PC-3 (cell line): ENCODE results near the gene P2RX6. TPM values are rescaled to one million over a fixed set of nuclear protein-coding genes. Genes with fewer than 3 reads are reported as not detected.

ENCODE experiments used
- ATAC-seq: fragments of 200-7000 bp; cut with Tn5 transposase; 2 replicates; pipeline ENCODE4 v1.9.1; 2020; ENCODE audit warnings: mild to moderate bottlenecking, moderate library complexity
- BruUV-seq: library from RNA; stranded (reverse); fragments of 400-500 nt; replicated peaks from 2 replicates; lab custom pipeline; 2021; lab: Mats Ljungman, UMichigan
- CTCF ChIA-PET: fragments of 300-600 bp; sonication (Branson Sonifier 250); formaldehyde crosslinking; loops from one replicate; lab custom pipeline; 2022; ENCODE audit warnings: antibody characterized with exemption; lab: Charles Lee
- POLR2A ChIA-PET: fragments of 300-600 bp; sonication (Branson Sonifier 250); formaldehyde crosslinking; loops from one replicate; lab custom pipeline; 2022; ENCODE audit warnings: antibody characterized with exemption; ENCODE audit not compliant: unreplicated experiment; lab: Charles Lee
- DNase-seq: peaks from one replicate; pipeline ENCODE4 v3.0.0-alpha.2; 2015
- H2AFZ ChIP-seq: fragments of 300-600 bp; sonication (generic); 2 replicates; pipeline ENCODE4 v1.6.0; 2016; ENCODE audit warnings: antibody characterized with exemption, low read length
- H3F3A ChIP-seq: fragments of 300-600 bp; sonication (generic); one replicate; pipeline ENCODE4 v1.6.0; 2017; ENCODE audit warnings: antibody characterized with exemption, low read length, control low read depth, mild to moderate bottlenecking; ENCODE audit not compliant: unreplicated experiment
- H3K27ac ChIP-seq: fragments of 300-600 bp; sonication (generic); 2 replicates; pipeline ENCODE4 v1.5.1; 2016; ENCODE audit warnings: mild to moderate bottlenecking, low read length
- H3K27me3 ChIP-seq: fragments of 300-600 bp; sonication (generic); 2 replicates; pipeline ENCODE4 v1.6.1; 2016; ENCODE audit warnings: low read length, mixed read lengths
- H3K36me3 ChIP-seq: fragments of 300-600 bp; sonication (generic); 2 replicates; pipeline ENCODE4 v1.6.1; 2016; ENCODE audit warnings: low read depth, mixed run types, low read length, mixed read lengths
- H3K4me1 ChIP-seq: fragments of 300-600 bp; sonication (generic); 2 replicates; pipeline ENCODE4 v1.5.1; 2016; ENCODE audit warnings: low read length; ENCODE audit not compliant: insufficient read depth
- H3K4me2 ChIP-seq: fragments of 300-600 bp; sonication (generic); 2 replicates; pipeline ENCODE4 v1.6.0; 2016; ENCODE audit warnings: low read length
- H3K4me3 ChIP-seq: fragments of 300-600 bp; sonication (generic); 2 replicates; pipeline ENCODE4 v1.5.1; 2016; ENCODE audit warnings: mild to moderate bottlenecking, low read length, mixed read lengths
- H3K79me2 ChIP-seq: fragments of 300-600 bp; sonication (generic); 2 replicates; pipeline ENCODE4 v1.6.1; 2017; ENCODE audit warnings: low read length, mixed read lengths
- H3K9ac ChIP-seq: fragments of 300-600 bp; sonication (generic); 2 replicates; pipeline ENCODE4 v1.6.0; 2016; ENCODE audit warnings: mild to moderate bottlenecking, low read length
- H3K9me2 ChIP-seq: fragments of 300-600 bp; sonication (generic); replicated peaks from 2 replicates; pipeline ENCODE4 v1.6.1; 2016; ENCODE audit warnings: mixed run types, low read length, mixed read lengths
- H3K9me3 ChIP-seq: fragments of 300-600 bp; sonication (generic); 2 replicates; pipeline ENCODE4 v1.6.1; 2016; ENCODE audit warnings: low read length, mixed read lengths
- H4K20me1 ChIP-seq: fragments of 300-600 bp; sonication (generic); 2 replicates; pipeline ENCODE4 v1.6.1; 2016; ENCODE audit warnings: low read length, mixed read lengths
- CTCF ChIP-seq: fragments of 300-600 bp; sonication (generic); conservative IDR thresholded peaks from 2 replicates; pipeline ENCODE4 v1.5.1; 2017; ENCODE audit warnings: antibody characterized with exemption, low read depth, mild to moderate bottlenecking, low read length
- EZH2 ChIP-seq: fragments of 300-600 bp; sonication (generic); IDR thresholded peaks from one replicate; pipeline ENCODE4 v1.6.1; 2017; ENCODE audit warnings: antibody characterized with exemption, mild to moderate bottlenecking, low read length; ENCODE audit not compliant: unreplicated experiment
- EZH2phosphoT487 ChIP-seq: fragments of 300-600 bp; sonication (generic); IDR thresholded peaks from 2 replicates; pipeline ENCODE4 v1.6.1; 2018; ENCODE audit warnings: mild to moderate bottlenecking, antibody characterized with exemption, low read length, borderline replicate concordance
- intact Hi-C: fragments of 100-400 bp; cut with micrococcal nuclease; formaldehyde crosslinking; loops from 2 replicates; pipeline ENCODE4 v1.9.0; 2023
- total RNA-seq: library from RNA; depleted of rRNA; stranded (reverse); fragments of >200 nt; gene quantifications from 2 replicates; pipeline ENCODE4 v1.2.3, GENCODE V29; 2014

The P2RX6 gene
- total RNA-seq, 1 experiment from 2014 or later, result 1.1 TPM

- Histone ChIP-seq H3K9me3 (no peaks in the 10 kb centered on the region), H3K4me1 (no peaks in the 10 kb centered on the region), H3K79me2 (no peaks in the 10 kb centered on the region), H3K27me3 (no peaks in the 10 kb centered on the region), H3K9ac (no peak within 1 kb of the TSS), H3K36me3 (no peaks in the 10 kb centered on the region), H3K27ac (no peak within 1 kb of the TSS), H3F3A (no peaks in the 10 kb centered on the region), H2AFZ (no peak within 1 kb of the TSS), H3K4me3 (no peak within 1 kb of the TSS), H3K4me2 (no peak within 1 kb of the TSS), H3K9me2 (no peaks in the 10 kb centered on the region), H4K20me1 (no peaks in the 10 kb centered on the region)
- DNase-seq, result no peak
- intact Hi-C loops, result no loop called here
- TF ChIP-seq EZH2phosphoT487 (no peak), EZH2 (no peak), CTCF (no peak)
- ATAC-seq, result no peak
- no TSS peak for BruUV-seq
- CTCF ChIA-PET, result no interaction called here
- POLR2A ChIA-PET, result no interaction called here
Observed at GRCh38 chr22:20966883-20967696, 47.9 kb upstream of the P2RX6 start, which contains the start of gene AIFM3. Gene AIFM3 (plus strand): TSS chr22:20967255. CDS start chr22:20967945, 690 bp downstream.

GRCh38 chr22:20967697-20968211 is 47.2 kb upstream of the P2RX6 start:
- Histone ChIP-seq H3K9me3 (no peaks in the 10 kb centered on the region), H4K20me1 (no peaks in the 10 kb centered on the region), H3K9ac (no peak overlapping the region), H3K27me3 (no peaks in the 10 kb centered on the region), H3K4me3 (no peak overlapping the region), H3K4me2 (no peak overlapping the region), H3F3A (no peaks in the 10 kb centered on the region), H3K9me2 (no peaks in the 10 kb centered on the region), H3K27ac (no peak overlapping the region), H3K79me2 (no peaks in the 10 kb centered on the region), H2AFZ (no peak overlapping the region), H3K36me3 (no peaks in the 10 kb centered on the region), H3K4me1 (no peaks in the 10 kb centered on the region)
- intact Hi-C loops, result no loop called here
- DNase-seq (no peak), ATAC-seq (no peak)
- no peak for TF ChIP-seq EZH2
- no peak for TF ChIP-seq EZH2phosphoT487
- TF ChIP-seq CTCF, result no peak
- ChIA-PET CTCF (interaction anchor here (0.6 kb wide), 1 partner anchor 51 kb away, joined by 5 read pairs; no protein-coding TSS in a partner anchor), POLR2A (no interaction called here)
- BruUV-seq, result no TSS peak
